Measurements from ENCODE around the gene SIRPB1.
"Not testable (repeated sequence)": the region's sequence is repeated elsewhere in the genome, so short reads cannot be mapped to it uniquely, and the experiment has no call there.

Gene SIRPB1

DNA sequence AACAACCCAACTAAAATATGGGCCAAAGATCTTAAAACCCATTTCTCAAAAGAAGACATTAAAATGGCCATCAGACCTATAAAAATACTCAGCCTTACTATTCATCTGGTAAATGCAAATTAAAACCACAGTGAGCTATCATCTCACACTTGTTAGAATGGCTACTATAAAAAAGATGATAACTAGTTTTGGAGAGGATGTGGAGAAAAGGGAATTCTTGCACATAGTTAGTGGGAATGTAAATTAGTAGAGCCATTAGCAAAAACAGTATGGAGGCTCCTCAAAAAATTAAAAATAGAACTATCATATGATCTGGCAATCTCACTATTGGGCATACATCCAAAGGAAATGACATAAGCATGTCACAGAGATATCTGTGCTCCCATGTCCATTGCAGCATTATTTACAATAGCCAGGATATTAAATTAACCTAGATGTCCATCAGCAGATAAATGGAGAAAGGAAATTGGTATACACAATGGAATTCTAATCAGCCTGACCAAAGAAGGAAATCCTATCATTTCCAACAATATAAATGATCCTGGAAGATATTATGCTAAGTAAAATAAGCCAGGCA, 2.9 kb downstream of the SIRPB1 start:
- H3K27ac ChIP-seq: no peak overlapping the region
- TF ChIP-seq, protein P1, sequence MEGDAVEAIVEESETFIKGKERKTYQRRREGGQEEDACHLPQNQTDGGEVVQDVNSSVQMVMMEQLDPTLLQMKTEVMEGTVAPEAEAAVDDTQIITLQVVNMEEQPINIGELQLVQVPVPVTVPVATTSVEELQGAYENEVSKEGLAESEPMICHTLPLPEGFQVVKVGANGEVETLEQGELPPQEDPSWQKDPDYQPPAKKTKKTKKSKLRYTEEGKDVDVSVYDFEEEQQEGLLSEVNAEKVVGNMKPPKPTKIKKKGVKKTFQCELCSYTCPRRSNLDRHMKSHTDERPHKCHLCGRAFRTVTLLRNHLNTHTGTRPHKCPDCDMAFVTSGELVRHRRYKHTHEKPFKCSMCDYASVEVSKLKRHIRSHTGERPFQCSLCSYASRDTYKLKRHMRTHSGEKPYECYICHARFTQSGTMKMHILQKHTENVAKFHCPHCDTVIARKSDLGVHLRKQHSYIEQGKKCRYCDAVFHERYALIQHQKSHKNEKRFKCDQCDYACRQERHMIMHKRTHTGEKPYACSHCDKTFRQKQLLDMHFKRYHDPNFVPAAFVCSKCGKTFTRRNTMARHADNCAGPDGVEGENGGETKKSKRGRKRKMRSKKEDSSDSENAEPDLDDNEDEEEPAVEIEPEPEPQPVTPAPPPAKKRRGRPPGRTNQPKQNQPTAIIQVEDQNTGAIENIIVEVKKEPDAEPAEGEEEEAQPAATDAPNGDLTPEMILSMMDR (conservative IDR thresholded peaks at IDR 0.05; ENCODE audit: low read depth): no peak
- POLR2A ChIA-PET (ENCODE audit: low non-redundant PET): no interaction called here
- CTCF ChIA-PET: no interaction called here
- no peak for DNase-seq (ENCODE audit: low spot score)

GRCh38 chr20:1610404-1610803, 9.4 kb downstream of the SIRPB1 start:
- DNase-seq (ENCODE audit: low spot score); H3K27ac ChIP-seq; CTCF ChIA-PET; POLR2A ChIA-PET (ENCODE audit: low non-redundant PET): not testable (repeated sequence)

DNA sequence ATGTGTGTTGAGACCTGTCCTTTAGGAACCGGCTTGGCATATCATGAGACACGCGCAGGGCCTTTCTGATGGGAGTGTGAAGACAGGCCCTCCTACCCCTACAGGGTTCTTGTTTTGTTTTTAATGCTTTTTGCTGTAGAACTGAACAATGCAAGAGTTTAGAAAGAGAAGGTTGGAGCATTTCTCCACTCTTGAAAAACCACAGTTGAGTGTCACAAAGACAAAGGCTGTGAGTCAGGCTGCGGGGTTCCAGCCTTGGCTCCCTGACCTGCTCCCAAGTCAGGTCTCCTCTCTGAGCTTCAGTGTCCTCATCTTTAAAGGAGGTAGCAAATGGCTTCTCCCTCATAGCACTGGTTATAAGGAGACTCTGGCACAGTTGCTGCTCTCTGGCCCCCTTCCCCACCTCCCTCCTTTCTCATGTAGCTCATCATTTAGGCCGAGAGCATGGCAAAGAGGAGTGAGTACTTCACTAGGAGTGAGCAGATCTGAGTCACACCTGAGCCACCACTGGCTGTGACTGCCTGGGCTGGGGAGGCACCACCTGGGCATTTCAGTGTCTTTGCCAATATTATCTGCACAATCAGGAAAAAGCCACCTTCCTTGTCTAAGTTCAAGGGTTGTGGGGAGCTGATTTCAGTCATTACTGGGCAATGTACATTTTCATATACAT, 11.0 kb downstream of the SIRPB1 start:
- POLR2A ChIA-PET (ENCODE audit: low non-redundant PET); H3K27ac ChIP-seq; CTCF ChIA-PET; DNase-seq (ENCODE audit: low spot score): not testable (repeated sequence)

- H3K27ac ChIP-seq: no peak overlapping the region
- ChIA-PET CTCF (no interaction called here), POLR2A (ENCODE audit: low non-redundant PET) (no interaction called here)
- TF ChIP-seq, protein P1 (conservative IDR thresholded peaks at IDR 0.05; ENCODE audit: low read depth): no peak
- DNase-seq (ENCODE audit: low spot score): no peak
These were observed 19.1 kb downstream of the SIRPB1 start for GRCh38 chr20:1600736-1601135.

DNA sequence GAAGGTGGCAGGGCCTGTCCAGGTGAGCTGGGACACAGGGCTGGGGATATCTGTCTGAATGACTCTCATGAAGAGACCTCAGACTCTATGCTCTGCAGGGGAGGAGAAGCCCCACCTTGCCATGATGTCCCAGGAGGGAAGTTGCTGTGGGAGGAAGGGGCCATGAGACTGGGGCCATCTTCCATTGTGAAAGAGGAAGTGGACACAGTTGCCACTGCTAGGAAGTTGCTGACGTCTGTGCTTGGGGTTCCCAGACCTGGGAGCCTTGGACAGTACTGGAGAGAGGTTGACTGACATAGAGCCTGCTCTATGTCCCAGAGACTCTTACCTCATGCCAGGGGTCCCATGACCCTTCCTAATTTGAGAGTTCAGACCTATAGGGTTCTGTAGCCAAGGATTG, 24.5 kb downstream of the SIRPB1 start:
- ChIA-PET POLR2A (ENCODE audit: low non-redundant PET) (no interaction called here), CTCF (no interaction called here)
- no peak overlapping the region for H3K27ac ChIP-seq
- TF ChIP-seq, protein P1 (conservative IDR thresholded peaks at IDR 0.05; ENCODE audit: low read depth): no peak
- no peak for DNase-seq (ENCODE audit: low spot score)

DNA sequence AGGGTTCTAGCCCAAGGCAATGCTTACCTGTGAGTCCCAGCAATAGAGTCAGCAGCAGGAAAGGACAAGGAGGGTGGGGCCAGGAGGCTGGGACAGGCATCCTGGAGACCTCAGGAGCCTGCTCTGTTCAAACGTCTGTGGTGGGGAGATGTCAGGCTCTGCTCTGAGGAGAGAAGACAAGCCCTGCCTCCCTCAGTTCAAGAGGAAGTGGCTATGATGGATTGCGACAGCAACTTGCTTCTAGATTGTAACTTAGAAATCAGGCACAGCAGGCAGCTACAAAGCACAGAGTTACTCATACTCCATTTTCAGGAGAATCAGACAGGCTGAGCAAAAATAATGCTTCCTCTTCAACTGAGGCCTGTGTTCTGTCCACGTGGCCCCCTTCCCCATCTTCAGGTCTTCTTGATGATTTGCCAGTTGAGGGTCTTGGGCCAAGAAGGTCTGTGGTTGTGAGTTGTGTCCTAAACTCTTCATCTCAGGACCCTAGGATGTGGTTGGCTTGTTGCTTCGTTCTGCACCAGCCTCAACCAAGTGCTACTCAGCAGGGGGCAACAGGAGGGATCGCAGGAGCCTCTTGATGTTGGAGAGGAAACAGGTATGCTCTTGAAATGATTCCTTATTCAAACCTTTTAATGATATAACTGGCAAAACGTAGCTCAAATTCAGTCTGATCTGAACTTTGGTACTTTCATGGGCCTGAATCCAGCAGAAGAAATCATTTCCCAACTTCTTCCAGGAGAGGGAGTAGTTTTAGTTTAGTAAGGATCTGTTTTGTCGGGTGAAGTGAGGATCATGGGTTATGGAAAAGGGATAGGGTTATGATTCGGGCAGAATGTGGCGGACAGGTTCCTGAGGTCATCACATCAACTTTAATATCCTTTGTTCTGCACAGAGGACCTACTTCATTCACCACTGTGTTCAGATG, 31.0 kb downstream of the SIRPB1 start:
- ChIA-PET CTCF (no interaction called here), POLR2A (ENCODE audit: low non-redundant PET) (no interaction called here)
- TF ChIP-seq, protein P1 (conservative IDR thresholded peaks at IDR 0.05; ENCODE audit: low read depth): no peak
- H3K27ac ChIP-seq: no peak overlapping the region
- no peak for DNase-seq (ENCODE audit: low spot score)

GRCh38 chr20:1587781-1588532, 31.9 kb downstream of the SIRPB1 start:
- ChIA-PET POLR2A (ENCODE audit: low non-redundant PET) (no interaction called here), CTCF (no interaction called here)
- TF ChIP-seq, protein P1 (conservative IDR thresholded peaks at IDR 0.05; ENCODE audit: low read depth): no peak
- no peak for DNase-seq (ENCODE audit: low spot score)
- H3K27ac ChIP-seq: no peak overlapping the region
